Neural crest cell (in vitro differentiated cells): ENCODE data around the gene FAM9A. TPM values are rescaled to one million over a fixed set of nuclear protein-coding genes. Genes with fewer than 3 reads are reported as not detected.

Experiments
- DNase-seq: peaks from one replicate; pipeline ENCODE4 v3.0.0; 2021; ENCODE audit warnings: low read depth, mixed read lengths, low spot score
- H3K27ac Mint-ChIP-seq: one replicate; pipeline ENCODE4 v1.8.0; 2021; ENCODE audit warnings: mild to moderate bottlenecking, mixed read lengths; ENCODE audit not compliant: unreplicated experiment
- H3K27me3 Mint-ChIP-seq: 2 replicates; pipeline ENCODE4 v1.8.0; 2021; ENCODE audit warnings: low read depth, mild to moderate bottlenecking, mixed read lengths
- H3K36me3 Mint-ChIP-seq: 2 replicates; pipeline ENCODE4 v1.8.0; 2021; ENCODE audit warnings: low read depth, mild to moderate bottlenecking, mixed read lengths
- H3K4me1 Mint-ChIP-seq: 2 replicates; pipeline ENCODE4 v1.8.0; 2021; ENCODE audit warnings: mixed read lengths
- H3K4me3 Mint-ChIP-seq: one replicate; pipeline ENCODE4 v1.8.0; 2021; ENCODE audit warnings: mild to moderate bottlenecking, mixed read lengths
- H3K9me3 Mint-ChIP-seq: 2 replicates; pipeline ENCODE4 v1.8.0; 2021; ENCODE audit warnings: mixed read lengths
- total RNA-seq: library from RNA; stranded (reverse); gene quantifications from 2 replicates; pipeline ENCODE4 v1.2.1, GENCODE V29; 2021
- TF ChIP-seq, protein P1 (sequence below): fragments of 200-600 bp; sonication (generic); conservative IDR thresholded peaks from 2 replicates; pipeline ENCODE4 v1.5.0; 2021; ENCODE audit warnings: antibody characterized with exemption, mild to moderate bottlenecking

FAM9A gene
- total RNA-seq, 1 donor from 2014 or later, result not detected

DNA sequence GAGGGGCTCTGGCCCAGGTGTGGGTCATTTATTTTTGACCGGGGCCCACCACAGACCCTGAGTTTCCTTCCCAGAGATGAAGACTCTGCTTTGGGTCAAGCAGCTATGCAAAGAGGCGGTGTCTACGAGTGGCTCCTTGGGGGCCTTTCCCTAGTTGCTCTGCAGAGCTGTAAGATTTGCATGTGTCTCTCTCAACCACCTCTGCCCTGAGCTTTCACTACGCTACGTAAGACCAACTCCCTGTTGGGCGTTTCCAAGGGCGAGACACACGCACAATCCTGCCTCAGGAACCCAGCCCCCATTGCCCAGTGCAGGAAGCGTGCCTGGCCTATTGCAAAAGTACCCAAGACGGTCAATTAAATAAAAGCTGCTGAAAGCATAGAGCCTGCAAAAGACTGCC is 59.2 kb downstream of the FAM9A start:
- no peak overlapping the region for H3K27ac Mint-ChIP-seq
- H3K4me3 Mint-ChIP-seq, result no peak overlapping the region
- H3K27me3 Mint-ChIP-seq, result peaks cover 13% of the 10 kb centered on the region
- no peaks in the 10 kb centered on the region for H3K36me3 Mint-ChIP-seq
- DNase-seq, result no peak
- TF ChIP-seq, protein P1, sequence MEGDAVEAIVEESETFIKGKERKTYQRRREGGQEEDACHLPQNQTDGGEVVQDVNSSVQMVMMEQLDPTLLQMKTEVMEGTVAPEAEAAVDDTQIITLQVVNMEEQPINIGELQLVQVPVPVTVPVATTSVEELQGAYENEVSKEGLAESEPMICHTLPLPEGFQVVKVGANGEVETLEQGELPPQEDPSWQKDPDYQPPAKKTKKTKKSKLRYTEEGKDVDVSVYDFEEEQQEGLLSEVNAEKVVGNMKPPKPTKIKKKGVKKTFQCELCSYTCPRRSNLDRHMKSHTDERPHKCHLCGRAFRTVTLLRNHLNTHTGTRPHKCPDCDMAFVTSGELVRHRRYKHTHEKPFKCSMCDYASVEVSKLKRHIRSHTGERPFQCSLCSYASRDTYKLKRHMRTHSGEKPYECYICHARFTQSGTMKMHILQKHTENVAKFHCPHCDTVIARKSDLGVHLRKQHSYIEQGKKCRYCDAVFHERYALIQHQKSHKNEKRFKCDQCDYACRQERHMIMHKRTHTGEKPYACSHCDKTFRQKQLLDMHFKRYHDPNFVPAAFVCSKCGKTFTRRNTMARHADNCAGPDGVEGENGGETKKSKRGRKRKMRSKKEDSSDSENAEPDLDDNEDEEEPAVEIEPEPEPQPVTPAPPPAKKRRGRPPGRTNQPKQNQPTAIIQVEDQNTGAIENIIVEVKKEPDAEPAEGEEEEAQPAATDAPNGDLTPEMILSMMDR, result no peak
- H3K4me1 Mint-ChIP-seq, result peaks cover 15% of the 10 kb centered on the region
- H3K9me3 Mint-ChIP-seq, result no peaks in the 10 kb centered on the region

Other genes with a start within 250 kb of the FAM9A start
- gene ANOS1, start 69.2 kb downstream of the FAM9A start, total RNA-seq, result 18.1 and 18.8 TPM in 2 replicates
- gene FAM9B, start 232.7 kb upstream of the FAM9A start, total RNA-seq, result not detected in 2 replicates